H1 (cell line): Measurements from ENCODE around the gene EEPD1. TPM values are rescaled to one million over a fixed set of nuclear protein-coding genes. Genes with fewer than 3 reads are reported as not detected.

Source experiments
- CTCF ChIP-seq, 3 experiments: IDR thresholded peaks; 1 replicate in 2 of 3; 2 replicates in 1 of 3; pipeline versions ENCODE4 v1.5.1 to v1.6.1; 2011; ENCODE audit warnings: low read length in 3 of 3, mild to moderate bottlenecking in 3 of 3, inconsistent platforms in 2 of 3, low read depth in 1 of 3, moderate library complexity in 1 of 3; ENCODE audit not compliant: insufficient read depth in 1 of 3; ENCODE audit errors: control extremely low read depth in 1 of 3
- EGR1 ChIP-seq: IDR thresholded peaks from 2 replicates; pipeline ENCODE4 v1.6.1; 2011; ENCODE audit warnings: low read depth, low read length, borderline replicate concordance
- JUND ChIP-seq: IDR thresholded peaks from 2 replicates; pipeline ENCODE4 v1.6.1; 2011; ENCODE audit warnings: mild to moderate bottlenecking, improper control_type of control experiment, low read length
- RBBP5 ChIP-seq: IDR thresholded peaks from 2 replicates; pipeline ENCODE4 v1.7.1; 2012; ENCODE audit warnings: low read depth, mild to moderate bottlenecking, inconsistent platforms, low read length, moderate library complexity, borderline replicate concordance
- RFX5 ChIP-seq: IDR thresholded peaks from 2 replicates; pipeline ENCODE4 v1.6.1; 2011; ENCODE audit warnings: low read depth, low read length, improper control_type of control experiment, borderline replicate concordance
- SRF ChIP-seq: IDR thresholded peaks from 2 replicates; pipeline ENCODE4 v1.6.1; 2011; ENCODE audit warnings: mild to moderate bottlenecking, low read depth, low read length, moderate library complexity
- TCF12 ChIP-seq: IDR thresholded peaks from 2 replicates; pipeline ENCODE4 v1.6.1; 2011; ENCODE audit warnings: low read depth, mild to moderate bottlenecking, low read length
- YY1 ChIP-seq: IDR thresholded peaks from 2 replicates; pipeline ENCODE4 v1.6.1; 2011; ENCODE audit warnings: low read depth, mild to moderate bottlenecking, low read length
- polyA plus RNA-seq, 7 experiments: library from polyadenylated mRNA; depleted of rRNA in 3 of 7; stranded (reverse) in 5 of 7; unstranded in 2 of 7; fragments of >200 nt in 5 of 7; fragments of 200-250 nt in 2 of 7; gene quantifications; 1 replicate in 5 of 7; 2 replicates in 1 of 7; 4 replicates in 1 of 7; pipeline versions ENCODE4 v1.2.1 to v1.2.3, GENCODE V29; 2011 to 2013; ENCODE audit warnings: missing spikeins in 2 of 7, mixed read lengths in 2 of 7
- total RNA-seq: library from RNA; stranded (reverse); fragmentation: NEBNext Ultra II Directional; extraction: Animal tissue kit (Norgen Biotek cat#: 25700); gene quantifications from 2 replicates; pipeline ENCODE4 v1.2.1, GENCODE V29; 2021
- TF ChIP-seq, protein P1 (sequence below): fragments of 300-600 bp; sonication (generic); IDR thresholded peaks from 2 replicates; pipeline ENCODE4 v1.7.1; 2012; ENCODE audit warnings: low read length, moderate library complexity, mild to moderate bottlenecking, inconsistent platforms; ENCODE audit not compliant: insufficient replicate concordance

EEPD1 gene
- total and polyA plus RNA-seq, 2 of the 8 experiments (the other 6 are each of a cell fraction or from before 2014, with no cell fraction given) = 3.1 to 7.8 TPM

DNA sequence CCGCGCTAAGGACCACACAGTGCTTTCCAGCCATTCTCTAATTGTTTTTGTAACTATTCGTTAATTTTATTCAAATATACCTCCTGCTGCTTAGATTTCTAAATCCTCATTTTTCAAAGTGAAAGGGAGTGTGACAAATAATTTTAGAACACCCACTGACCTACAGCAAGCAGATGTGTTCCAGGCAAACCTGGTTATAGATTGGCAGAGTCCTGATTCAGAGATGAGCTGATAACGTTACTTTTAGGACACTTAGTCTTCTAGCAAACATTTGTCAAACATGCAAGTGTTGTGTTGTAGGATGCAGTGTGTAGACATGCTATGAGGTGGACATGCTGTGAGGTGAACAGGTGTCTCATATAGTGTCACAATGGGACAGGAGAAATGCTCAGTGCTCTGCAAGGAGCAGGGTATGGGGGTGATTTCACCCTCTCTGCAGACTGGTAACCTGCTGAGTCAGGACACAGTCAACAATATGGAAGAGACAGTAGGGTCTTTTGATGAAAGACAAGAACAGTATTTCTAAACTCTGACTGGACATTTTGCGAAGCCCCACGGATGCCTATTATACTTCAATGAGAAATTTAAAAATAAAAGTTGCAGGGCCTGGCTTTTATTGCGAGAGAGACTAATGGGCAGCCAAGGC lies 144.4 kb downstream of the EEPD1 start (continued):
- TF ChIP-seq, protein P1, sequence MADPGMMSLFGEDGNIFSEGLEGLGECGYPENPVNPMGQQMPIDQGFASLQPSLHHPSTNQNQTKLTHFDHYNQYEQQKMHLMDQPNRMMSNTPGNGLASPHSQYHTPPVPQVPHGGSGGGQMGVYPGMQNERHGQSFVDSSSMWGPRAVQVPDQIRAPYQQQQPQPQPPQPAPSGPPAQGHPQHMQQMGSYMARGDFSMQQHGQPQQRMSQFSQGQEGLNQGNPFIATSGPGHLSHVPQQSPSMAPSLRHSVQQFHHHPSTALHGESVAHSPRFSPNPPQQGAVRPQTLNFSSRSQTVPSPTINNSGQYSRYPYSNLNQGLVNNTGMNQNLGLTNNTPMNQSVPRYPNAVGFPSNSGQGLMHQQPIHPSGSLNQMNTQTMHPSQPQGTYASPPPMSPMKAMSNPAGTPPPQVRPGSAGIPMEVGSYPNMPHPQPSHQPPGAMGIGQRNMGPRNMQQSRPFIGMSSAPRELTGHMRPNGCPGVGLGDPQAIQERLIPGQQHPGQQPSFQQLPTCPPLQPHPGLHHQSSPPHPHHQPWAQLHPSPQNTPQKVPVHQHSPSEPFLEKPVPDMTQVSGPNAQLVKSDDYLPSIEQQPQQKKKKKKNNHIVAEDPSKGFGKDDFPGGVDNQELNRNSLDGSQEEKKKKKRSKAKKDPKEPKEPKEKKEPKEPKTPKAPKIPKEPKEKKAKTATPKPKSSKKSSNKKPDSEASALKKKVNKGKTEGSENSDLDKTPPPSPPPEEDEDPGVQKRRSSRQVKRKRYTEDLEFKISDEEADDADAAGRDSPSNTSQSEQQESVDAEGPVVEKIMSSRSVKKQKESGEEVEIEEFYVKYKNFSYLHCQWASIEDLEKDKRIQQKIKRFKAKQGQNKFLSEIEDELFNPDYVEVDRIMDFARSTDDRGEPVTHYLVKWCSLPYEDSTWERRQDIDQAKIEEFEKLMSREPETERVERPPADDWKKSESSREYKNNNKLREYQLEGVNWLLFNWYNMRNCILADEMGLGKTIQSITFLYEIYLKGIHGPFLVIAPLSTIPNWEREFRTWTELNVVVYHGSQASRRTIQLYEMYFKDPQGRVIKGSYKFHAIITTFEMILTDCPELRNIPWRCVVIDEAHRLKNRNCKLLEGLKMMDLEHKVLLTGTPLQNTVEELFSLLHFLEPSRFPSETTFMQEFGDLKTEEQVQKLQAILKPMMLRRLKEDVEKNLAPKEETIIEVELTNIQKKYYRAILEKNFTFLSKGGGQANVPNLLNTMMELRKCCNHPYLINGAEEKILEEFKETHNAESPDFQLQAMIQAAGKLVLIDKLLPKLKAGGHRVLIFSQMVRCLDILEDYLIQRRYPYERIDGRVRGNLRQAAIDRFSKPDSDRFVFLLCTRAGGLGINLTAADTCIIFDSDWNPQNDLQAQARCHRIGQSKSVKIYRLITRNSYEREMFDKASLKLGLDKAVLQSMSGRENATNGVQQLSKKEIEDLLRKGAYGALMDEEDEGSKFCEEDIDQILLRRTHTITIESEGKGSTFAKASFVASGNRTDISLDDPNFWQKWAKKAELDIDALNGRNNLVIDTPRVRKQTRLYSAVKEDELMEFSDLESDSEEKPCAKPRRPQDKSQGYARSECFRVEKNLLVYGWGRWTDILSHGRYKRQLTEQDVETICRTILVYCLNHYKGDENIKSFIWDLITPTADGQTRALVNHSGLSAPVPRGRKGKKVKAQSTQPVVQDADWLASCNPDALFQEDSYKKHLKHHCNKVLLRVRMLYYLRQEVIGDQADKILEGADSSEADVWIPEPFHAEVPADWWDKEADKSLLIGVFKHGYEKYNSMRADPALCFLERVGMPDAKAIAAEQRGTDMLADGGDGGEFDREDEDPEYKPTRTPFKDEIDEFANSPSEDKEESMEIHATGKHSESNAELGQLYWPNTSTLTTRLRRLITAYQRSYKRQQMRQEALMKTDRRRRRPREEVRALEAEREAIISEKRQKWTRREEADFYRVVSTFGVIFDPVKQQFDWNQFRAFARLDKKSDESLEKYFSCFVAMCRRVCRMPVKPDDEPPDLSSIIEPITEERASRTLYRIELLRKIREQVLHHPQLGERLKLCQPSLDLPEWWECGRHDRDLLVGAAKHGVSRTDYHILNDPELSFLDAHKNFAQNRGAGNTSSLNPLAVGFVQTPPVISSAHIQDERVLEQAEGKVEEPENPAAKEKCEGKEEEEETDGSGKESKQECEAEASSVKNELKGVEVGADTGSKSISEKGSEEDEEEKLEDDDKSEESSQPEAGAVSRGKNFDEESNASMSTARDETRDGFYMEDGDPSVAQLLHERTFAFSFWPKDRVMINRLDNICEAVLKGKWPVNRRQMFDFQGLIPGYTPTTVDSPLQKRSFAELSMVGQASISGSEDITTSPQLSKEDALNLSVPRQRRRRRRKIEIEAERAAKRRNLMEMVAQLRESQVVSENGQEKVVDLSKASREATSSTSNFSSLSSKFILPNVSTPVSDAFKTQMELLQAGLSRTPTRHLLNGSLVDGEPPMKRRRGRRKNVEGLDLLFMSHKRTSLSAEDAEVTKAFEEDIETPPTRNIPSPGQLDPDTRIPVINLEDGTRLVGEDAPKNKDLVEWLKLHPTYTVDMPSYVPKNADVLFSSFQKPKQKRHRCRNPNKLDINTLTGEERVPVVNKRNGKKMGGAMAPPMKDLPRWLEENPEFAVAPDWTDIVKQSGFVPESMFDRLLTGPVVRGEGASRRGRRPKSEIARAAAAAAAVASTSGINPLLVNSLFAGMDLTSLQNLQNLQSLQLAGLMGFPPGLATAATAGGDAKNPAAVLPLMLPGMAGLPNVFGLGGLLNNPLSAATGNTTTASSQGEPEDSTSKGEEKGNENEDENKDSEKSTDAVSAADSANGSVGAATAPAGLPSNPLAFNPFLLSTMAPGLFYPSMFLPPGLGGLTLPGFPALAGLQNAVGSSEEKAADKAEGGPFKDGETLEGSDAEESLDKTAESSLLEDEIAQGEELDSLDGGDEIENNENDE = no peak
- TF ChIP-seq CTCF (IDR thresholded peaks at IDR 0.05; ENCODE audit: control extremely low read depth in 1 of 3, insufficient read depth in 1 of 3, low read depth in 1 of 3, low read length in 3 of 3) (no peak), YY1 (no peak), JUND (no peak), RFX5 (no peak), RBBP5 (no peak), SRF (no peak), EGR1 (no peak), TCF12 (no peak)
